OCI-M1 (cell line): ENCODE results near the gene FZR1.
"Not testable (repeated sequence)": the region's sequence is repeated elsewhere in the genome, so short reads cannot be mapped to it uniquely, and the experiment has no call there.

Experiments
- DNase-seq: peaks from one replicate; lab custom pipeline; 2025; lab: John Stamatoyannopoulos, UW

FZR1 gene

GRCh38 chr19:3547301-3547731 lies 41.2 kb downstream of the FZR1 start:
- DNase-seq = no peak

GRCh38 chr19:3547767-3548282 lies 41.7 kb downstream of the FZR1 start:
- no peak for DNase-seq

GRCh38 chr19:3548606-3549005 lies 42.5 kb downstream of the FZR1 start:
- DNase-seq = no peak

- DNase-seq = no peak
Observed at GRCh38 chr19:3549816-3550215, 43.7 kb downstream of the FZR1 start.

- DNase-seq = no peak
Observed at GRCh38 chr19:3550947-3551791, 45.1 kb downstream of the FZR1 start.

GRCh38 chr19:3551792-3552095 lies 45.6 kb downstream of the FZR1 start:
- no peak for DNase-seq

GRCh38 chr19:3554254-3555083 lies 48.4 kb downstream of the FZR1 start:
- DNase-seq = no peak

- DNase-seq = no peak
Observed at GRCh38 chr19:3555653-3556422, 49.7 kb downstream of the FZR1 start.

GRCh38 chr19:3556423-3556977 lies 50.4 kb downstream of the FZR1 start:
- peak; percentile 22 for DNase-seq

- peak; percentile 31 for DNase-seq
Observed at GRCh38 chr19:3556978-3557460, 50.9 kb downstream of the FZR1 start.

GRCh38 chr19:3557461-3558248 lies 51.5 kb downstream of the FZR1 start, which contains the start of gene MFSD12:
Gene MFSD12 (minus strand): TSS chr19:3557586. CDS start chr19:3557403, 183 bp downstream.
- DNase-seq = peak; percentile 92

- DNase-seq = no peak
Observed at GRCh38 chr19:3563709-3564524, 57.8 kb downstream of the FZR1 start.

- no peak for DNase-seq
Observed at GRCh38 chr19:3565139-3565538, 59.0 kb downstream of the FZR1 start.

GRCh38 chr19:3570042-3570441 lies 63.9 kb downstream of the FZR1 start:
- DNase-seq = not testable (repeated sequence)

- no peak for DNase-seq
Observed at GRCh38 chr19:3570606-3571011, 64.5 kb downstream of the FZR1 start.

- DNase-seq = peak; percentile 98
Observed at GRCh38 chr19:3572132-3572854, 66.2 kb downstream of the FZR1 start.

GRCh38 chr19:3572855-3573161 lies 66.7 kb downstream of the FZR1 start, which contains the start of gene HMG20B:
Gene HMG20B (plus strand): TSS chr19:3572944. CDS start chr19:3573310, 366 bp downstream.
- no peak for DNase-seq

GRCh38 chr19:3573162-3573857 lies 67.2 kb downstream of the FZR1 start:
- DNase-seq = peak; percentile 18
